ENCODE measurements around the gene CCAR1.
A peak's percentile ranks its signal among the peaks of the same experiment; 100 is the strongest.
"Not testable (repeated sequence)": the region's sequence is repeated elsewhere in the genome, so short reads cannot be mapped to it uniquely, and the experiment has no call there.

CCAR1 gene

DNA sequence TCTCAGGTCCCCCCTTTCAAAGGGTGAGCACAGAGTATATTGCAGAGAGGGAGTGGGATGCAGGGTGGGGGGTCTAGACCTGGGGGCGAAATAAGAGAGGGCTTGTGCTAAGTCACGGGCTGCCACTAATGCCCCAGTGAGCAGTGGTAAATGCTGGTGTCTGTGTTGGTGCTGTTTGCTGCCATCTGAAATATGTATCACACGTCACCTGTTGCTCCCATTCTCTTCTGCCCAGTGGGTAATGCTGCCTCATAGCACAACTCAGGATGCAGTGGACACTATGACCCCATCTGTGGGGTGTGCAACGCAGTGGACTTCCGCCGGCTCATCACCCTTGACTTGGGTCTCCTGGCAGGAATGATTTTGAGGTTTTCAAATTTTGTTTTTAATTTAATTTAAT is 108.9 kb downstream of the CCAR1 start:
- DNase-seq = no peak

DNA sequence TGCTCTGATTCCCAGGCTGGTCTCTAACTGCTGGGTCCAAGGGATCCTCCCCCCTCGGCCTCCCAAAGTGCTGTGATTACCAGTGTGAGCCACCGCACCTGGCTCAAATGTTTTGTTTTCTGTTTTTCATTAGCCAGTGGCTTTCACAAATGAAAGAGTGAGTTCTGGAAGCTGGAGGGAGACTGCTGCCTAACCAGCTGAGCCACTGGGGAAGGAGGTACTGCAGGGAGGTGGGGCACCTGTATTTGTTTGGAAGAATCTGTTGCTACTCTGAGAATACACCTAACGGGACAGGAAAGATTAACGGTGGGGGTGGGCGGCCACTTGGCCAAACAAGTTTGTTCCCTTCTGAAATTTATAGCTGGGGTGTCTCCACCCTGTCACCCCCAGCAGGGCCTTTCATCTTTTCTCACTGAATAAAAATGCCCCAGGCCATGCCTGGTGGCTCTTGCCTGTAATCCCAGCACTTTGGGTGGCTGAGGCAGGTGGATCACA is 111.0 kb downstream of the CCAR1 start:
- peak in 1 of 3 experiments; percentile 4 for DNase-seq

DNA sequence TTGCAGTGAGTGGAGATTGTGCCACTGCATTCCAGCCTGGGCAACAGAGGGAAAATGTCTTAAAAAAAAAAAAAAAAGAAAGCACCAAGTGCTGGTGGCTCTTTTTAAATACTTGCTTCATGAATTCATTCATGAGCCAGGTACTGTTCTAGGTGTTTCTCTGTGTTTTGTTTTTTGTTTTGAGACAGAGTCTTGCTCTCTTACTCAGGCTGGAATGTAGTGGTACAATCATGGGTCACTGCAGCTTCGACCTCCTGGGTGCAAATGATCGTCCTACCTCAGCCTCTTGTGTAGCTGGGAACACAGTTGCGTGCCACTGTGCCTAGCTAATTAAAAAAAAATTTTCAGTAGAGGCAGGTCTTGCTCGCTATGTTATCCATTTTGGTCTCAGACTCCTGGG is 111.6 kb downstream of the CCAR1 start:
- DNase-seq = no peak

DNA sequence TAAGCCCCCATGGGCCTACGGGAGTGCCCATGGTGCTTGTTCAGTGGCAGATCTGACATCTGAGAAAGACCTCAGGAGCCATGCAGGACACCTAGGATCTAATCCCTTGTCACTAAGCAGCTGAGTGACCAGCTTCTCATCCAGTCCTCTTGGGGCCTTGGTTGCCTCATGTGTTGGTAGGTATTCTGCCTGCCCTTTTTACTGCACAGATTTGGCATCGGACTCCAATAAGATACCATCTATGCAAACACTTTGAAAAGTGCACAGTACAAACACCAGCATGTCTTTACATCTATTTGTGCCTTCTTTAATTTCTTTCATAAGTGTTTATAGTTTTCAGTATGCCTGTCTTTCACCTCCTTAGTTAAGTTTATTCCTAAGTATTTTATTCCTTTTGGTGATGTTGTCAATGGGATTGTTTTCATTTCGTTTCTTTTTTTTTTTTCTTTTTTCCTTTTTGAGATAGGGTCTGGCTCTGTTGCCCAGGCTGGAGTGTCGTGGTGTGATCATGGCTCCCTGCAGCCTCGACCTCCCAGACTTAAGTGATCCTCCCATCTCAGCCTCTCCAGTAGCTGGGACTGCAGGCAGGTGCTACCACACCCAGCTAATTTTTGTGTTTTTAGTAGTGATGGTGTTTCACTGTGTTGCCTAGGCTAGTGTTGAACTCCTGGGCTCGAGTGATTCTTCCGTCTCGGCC is 116.7 kb downstream of the CCAR1 start:
- no peak for DNase-seq

DNA sequence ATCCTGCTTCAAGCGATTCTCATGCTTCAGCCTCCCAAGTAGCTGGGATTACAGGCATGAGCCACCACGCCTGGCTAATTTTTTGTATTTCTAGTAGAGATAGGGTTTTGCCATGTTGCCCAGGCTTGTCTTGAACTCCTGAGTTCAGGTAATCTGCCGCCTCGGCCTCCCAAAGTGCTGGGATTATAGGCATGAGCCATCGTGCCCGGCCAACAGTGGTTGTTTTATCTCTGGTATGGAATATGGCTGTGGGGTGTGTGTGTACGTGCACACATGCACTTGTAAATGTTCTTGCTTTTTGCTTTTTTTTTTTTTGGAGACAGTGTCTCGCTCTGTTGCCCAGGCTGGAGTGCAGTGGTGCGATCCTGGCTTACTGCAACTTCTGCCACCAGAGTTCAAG is 119.6 kb downstream of the CCAR1 start:
- not testable (repeated sequence) for DNase-seq

Measured in NCI-H1417 (cell line).